Measurements from ENCODE around the gene C2.

DNA sequence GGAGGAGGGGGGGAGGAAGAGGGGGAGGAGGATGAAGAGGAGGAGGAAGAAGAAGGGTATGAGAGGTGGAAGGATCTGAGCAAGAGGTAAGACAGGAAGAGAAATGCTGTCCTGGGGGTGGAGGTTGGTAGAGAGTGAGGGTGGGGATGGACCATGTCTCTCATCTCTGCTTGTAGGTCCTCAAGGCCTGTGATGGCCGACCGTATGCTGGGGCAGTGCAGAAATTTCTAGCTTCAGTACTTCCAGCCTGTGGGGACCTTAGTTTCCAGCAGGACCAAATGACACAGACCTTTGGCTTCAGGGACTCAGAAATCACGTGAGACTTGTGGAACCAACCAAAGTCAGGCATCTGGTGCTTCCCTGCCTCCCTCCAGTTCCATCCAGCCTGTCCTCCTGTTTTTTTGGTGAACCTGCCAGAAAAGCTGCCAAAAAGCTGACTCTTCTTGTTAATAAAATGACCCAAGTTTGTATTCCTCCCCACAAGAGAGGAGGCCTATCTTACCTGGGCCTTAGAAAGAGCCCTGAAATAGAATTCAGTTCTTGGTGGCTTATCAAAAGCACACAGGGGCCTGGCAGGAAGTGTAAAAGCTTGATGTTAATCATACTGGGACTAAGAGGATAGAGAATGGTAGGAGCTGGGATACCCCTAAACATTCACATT lies 51.9 kb downstream of the C2 start:
- no peak for TF ChIP-seq EZH2 (IDR thresholded peaks at IDR 0.05; ENCODE audit: borderline replicate concordance, insufficient read depth, low read depth, low read length, poor library complexity, severe bottlenecking)
- TF ChIP-seq, protein P1, sequence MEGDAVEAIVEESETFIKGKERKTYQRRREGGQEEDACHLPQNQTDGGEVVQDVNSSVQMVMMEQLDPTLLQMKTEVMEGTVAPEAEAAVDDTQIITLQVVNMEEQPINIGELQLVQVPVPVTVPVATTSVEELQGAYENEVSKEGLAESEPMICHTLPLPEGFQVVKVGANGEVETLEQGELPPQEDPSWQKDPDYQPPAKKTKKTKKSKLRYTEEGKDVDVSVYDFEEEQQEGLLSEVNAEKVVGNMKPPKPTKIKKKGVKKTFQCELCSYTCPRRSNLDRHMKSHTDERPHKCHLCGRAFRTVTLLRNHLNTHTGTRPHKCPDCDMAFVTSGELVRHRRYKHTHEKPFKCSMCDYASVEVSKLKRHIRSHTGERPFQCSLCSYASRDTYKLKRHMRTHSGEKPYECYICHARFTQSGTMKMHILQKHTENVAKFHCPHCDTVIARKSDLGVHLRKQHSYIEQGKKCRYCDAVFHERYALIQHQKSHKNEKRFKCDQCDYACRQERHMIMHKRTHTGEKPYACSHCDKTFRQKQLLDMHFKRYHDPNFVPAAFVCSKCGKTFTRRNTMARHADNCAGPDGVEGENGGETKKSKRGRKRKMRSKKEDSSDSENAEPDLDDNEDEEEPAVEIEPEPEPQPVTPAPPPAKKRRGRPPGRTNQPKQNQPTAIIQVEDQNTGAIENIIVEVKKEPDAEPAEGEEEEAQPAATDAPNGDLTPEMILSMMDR (IDR thresholded peaks at IDR 0.05) = no peak

All from B cell (primary cell).